ENCODE data around the gene LRRC63. TPM values are rescaled to one million over a fixed set of nuclear protein-coding genes. Genes with fewer than 3 reads are reported as not detected.

Gene LRRC63
- polyA plus RNA-seq, 3 donors, result 0.14 to 0.28 (median 0.16) TPM

GRCh38 chr13:46310066-46310465, 98.3 kb downstream of the LRRC63 start:
- DNase-seq, result no peak

- no peak for DNase-seq
These were observed 99.5 kb downstream of the LRRC63 start for GRCh38 chr13:46311217-46311616.

DNA sequence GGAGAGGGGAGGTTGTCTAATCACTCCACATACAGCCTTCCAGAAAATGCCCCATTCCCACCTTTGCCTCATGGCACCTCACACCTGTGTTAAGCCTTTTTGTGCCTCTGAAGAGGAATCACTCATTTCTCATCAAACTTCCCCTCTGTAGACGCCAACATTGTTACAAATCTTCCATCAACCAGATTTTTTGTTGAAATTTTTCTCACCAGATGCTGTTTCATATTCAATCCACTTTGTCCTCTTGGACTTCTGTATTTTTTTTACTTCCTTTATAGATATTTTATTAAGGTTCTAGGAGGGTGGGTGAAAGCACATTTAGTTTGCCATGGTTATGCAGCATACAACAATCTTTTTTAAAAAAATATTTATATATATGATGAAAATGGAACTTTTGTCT, 101.3 kb downstream of the LRRC63 start:
- no peak for DNase-seq

DNA sequence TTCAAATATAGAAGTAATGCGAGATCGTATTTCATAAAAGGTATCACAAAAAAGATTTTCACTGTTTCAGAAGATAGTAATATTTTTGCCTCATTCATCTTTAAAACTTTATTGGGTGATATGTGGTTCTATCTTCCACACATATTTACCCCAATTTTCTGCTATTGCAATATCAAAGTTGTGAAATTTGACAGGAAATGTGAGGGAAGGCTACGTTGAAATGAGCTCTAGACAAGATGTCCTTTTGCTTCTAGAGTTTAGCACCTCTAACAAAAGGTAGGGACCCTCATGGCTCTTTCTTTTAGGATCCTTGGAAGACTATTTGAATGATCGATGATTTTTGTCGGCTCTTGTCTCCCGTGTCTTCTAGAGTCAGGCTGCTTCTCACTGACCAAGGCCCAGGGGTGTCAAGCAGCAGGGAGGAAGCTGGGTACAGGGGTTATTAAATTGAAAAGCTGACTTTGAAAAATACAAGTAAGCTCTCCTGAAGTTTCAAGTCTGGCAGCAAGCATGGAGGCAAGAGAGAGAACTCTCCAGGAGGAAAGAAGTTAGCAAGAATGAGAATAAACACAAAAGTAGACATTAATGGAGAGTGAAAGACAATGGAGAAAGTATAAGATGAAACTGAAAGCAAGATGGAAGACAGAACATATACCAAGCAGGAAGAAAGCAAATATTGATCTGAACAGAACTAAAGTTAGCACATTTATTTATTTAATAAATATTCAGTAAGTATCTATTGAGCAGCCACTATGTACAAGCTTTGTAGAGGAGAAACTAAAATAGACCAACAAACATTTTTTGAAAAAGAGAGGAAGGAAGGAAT, 101.9 kb downstream of the LRRC63 start:
- DNase-seq, result no peak

- DNase-seq, result no peak
These were observed 102.9 kb downstream of the LRRC63 start for GRCh38 chr13:46314587-46314986.

GRCh38 chr13:46315036-46315435, 103.3 kb downstream of the LRRC63 start:
- DNase-seq, result no peak

GRCh38 chr13:46315491-46316075, 103.9 kb downstream of the LRRC63 start:
- DNase-seq, result no peak

DNA sequence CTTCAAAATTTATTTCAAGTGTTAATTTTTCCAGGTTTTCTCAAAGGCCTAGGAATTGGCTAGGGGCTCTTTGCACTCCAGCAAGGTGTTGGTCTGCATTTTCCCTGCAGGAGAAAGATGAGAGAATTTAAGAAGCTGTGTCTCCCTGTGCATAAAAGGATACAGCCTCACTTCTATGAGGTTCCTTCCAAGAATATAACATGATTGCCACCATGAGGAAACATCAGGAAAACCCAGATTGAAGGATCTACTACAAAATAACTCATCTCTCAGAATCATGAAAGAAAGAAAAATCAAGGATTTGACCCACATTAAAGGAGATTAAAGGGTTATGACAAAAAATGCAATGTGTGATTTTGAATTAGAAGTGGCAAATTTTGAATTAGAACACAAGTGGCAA, 105.4 kb downstream of the LRRC63 start:
- no peak for DNase-seq

DNA sequence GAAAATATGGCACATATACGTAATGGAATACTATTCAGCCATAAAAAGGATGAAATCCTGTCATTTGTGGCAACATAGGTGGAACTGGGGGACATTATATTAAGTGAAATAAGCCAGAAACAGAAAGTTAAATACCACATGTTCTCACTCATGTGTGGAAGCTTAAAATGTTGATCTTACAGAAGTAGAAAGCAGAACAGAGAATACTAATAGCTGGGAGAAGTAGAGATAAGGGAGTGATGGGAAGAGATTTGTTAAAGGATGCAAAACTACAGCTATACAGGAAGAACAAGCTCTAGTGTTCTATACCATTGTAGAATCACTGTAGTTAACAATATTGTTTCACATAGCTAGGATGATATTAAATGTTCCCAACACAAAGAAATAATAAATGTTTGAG, 107.3 kb downstream of the LRRC63 start:
- DNase-seq, result no peak

DNA sequence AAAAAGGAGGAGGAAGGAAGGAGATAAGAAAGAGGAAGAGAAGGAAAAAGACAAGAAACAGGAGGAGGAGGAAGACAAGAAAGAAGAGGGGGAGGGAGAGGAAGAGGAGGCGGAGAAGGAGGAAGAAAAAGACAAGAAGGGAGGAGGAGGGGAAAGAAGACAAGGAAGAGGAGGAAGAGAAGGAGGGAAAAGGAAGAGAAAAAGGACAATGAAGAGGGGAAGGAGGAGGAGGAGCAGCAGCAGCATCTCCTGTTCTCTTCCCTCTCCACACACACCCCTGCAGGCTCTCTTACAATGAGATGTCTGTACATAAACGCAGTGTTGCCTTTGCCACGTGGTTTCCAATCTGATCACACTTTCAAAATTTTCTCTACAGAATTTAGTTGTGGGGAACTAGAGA, 108.7 kb downstream of the LRRC63 start:
- no peak for DNase-seq

DNA sequence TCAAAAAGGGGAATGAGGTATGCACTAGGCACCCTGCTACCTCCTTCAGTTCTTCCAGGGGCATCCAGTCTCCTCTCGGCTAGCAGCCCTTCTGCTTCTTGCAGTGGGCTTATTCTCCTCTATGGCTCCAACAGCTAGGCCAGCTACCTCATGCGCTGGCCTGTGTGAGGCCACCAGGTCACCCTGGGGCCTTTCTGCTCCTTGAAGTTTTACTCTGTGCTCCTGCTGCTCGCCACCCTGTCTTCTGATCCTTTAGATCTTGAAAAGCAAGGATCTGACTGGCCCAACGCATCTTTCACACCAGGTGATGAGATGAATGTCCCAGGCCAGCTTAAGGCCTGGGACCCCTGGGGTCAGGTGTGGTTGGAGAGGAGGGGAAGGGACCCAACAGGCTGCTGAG, 109.1 kb downstream of the LRRC63 start:
- no peak for DNase-seq

DNA sequence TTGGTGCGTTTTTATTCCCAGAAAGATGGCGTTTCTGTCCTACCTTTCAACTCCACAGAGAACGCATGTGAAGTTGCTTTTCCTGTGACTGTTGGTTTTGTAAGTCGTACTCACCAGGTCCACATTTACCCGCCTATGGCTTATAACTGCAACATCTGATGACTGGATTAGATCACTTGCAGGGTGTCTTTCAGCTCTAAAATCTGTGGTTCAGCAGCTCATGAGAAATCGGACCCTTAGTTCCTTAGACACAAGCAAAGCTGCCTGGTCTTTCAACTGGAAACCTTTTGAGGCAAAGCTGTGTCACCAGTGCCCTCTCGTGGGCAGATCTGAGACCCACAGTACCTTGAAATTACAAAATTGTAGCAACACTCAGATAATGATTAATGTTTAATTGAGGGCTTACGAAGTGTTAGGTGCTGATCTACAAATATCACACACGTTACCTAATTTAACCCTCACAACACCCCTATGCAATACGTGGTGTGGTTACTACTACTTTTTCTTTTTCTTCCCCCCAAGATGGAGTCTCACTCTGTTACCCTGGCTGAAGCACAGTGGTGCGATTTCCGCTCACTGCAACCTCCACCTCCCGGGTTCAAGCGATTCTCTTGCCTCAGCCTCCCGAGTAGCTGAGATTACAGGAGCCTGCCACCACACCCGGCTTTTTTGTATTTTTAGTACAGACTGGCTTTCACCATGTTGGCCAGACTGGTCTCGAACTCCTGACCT, 109.9 kb downstream of the LRRC63 start:
- DNase-seq, result peak; percentile 60

- no peak for DNase-seq
These were observed 113.2 kb downstream of the LRRC63 start for GRCh38 chr13:46324976-46325375.

Other genes with a start within 250 kb of the LRRC63 start
- gene ZC3H13, start 159.2 kb upstream of the LRRC63 start, polyA plus RNA-seq (ENCODE audit: insufficient read length in 3 of 3), result 10 to 100 TPM; 62.6 to 71.6 (median 68.6) TPM
- under 1 TPM; 0.10 to 0.18 (median 0.13) TPM for gene CPB2, start 106.9 kb upstream of the LRRC63 start, polyA plus RNA-seq (ENCODE audit: insufficient read length in 3 of 3)
- gene LCP1, start 29.8 kb upstream of the LRRC63 start, polyA plus RNA-seq (ENCODE audit: insufficient read length in 3 of 3), result 10 to 100 TPM in 1 of 3 donors, 1 to 10 TPM in 2; 7.8 to 10.7 (median 8.9) TPM
- gene RUBCNL, start 175.3 kb downstream of the LRRC63 start, polyA plus RNA-seq (ENCODE audit: insufficient read length in 3 of 3), result 1 to 10 TPM; 2.3 to 3.3 (median 2.3) TPM